HEK293 (cell line): Measurements from ENCODE around the gene ZFP36L1.

ENCODE experiments used
- CTCF ChIA-PET: fragments of 350-600 bp; formaldehyde crosslinking; extraction: SDS; loops from one replicate; lab custom pipeline; 2021; ENCODE audit warnings: antibody characterized with exemption; lab: Yijun Ruan, JAX
- POLR2A ChIA-PET: fragments of 300-600 bp; formaldehyde crosslinking; extraction: SDS; loops from one replicate; lab custom pipeline; 2020; ENCODE audit warnings: antibody characterized with exemption, inconsistent platforms; lab: Yijun Ruan, JAX
- H3K27ac ChIP-seq: fragments of 200-500 bp; sonication (Bioruptor generic); 2 replicates; pipeline ENCODE4 v1.5.1; 2014; ENCODE audit warnings: low read depth, low read length, control low read depth, inconsistent platforms; ENCODE audit errors: extremely low read depth
- H3K36me3 ChIP-seq, 2 experiments: fragments of 200-500 bp in 1 of 2; sonication (Bioruptor generic) in 1 of 2; 1 replicate in 1 of 2; 2 replicates in 1 of 2; pipeline ENCODE4 v1.5.1; 2014 to 2017; ENCODE audit warnings: inconsistent platforms in 2 of 2, low read length in 2 of 2; ENCODE audit not compliant: control insufficient read depth in 2 of 2, insufficient read depth in 1 of 2
- H3K4me1 ChIP-seq: fragments of 200-500 bp; sonication (Bioruptor generic); 2 replicates; pipeline ENCODE4 v1.5.1; 2014; ENCODE audit warnings: mild to moderate bottlenecking, low read length, inconsistent platforms; ENCODE audit not compliant: control insufficient read depth, insufficient read depth
- H3K4me3 ChIP-seq: 2 replicates; pipeline ENCODE4 v1.5.1; 2011; ENCODE audit warnings: low read depth, mild to moderate bottlenecking, control low read depth, low read length, moderate library complexity
- H3K9me3 ChIP-seq: fragments of 200-500 bp; sonication (Bioruptor generic); 2 replicates; pipeline ENCODE4 v1.5.1; 2014; ENCODE audit warnings: low read depth, low read length, inconsistent platforms; ENCODE audit not compliant: control insufficient read depth, insufficient read depth
- EGR2 ChIP-seq: fragments of 450-650 bp; formaldehyde crosslinking; IDR thresholded peaks from 2 replicates; pipeline ENCODE4 v1.5.1; 2016; ENCODE audit warnings: low read depth, missing biosample characterization, missing genetic modification characterization
- GFI1B ChIP-seq: fragments of 450-650 bp; formaldehyde crosslinking; IDR thresholded peaks from 2 replicates; pipeline ENCODE4 v1.5.1; 2016; ENCODE audit warnings: missing biosample characterization, missing genetic modification characterization
- KLF17 ChIP-seq: fragments of 450-650 bp; formaldehyde crosslinking; IDR thresholded peaks from 2 replicates; pipeline ENCODE4 v1.5.1; 2016; ENCODE audit warnings: missing biosample characterization, missing genetic modification characterization
- KLF8 ChIP-seq: fragments of 450-650 bp; formaldehyde crosslinking; IDR thresholded peaks from 2 replicates; pipeline ENCODE4 v1.5.1; 2016; ENCODE audit warnings: missing biosample characterization, missing genetic modification characterization
- MEIS1 ChIP-seq: sonication (generic); formaldehyde crosslinking; IDR thresholded peaks from 2 replicates; pipeline ENCODE4 v1.8.1; 2022; ENCODE audit warnings: missing genetic modification reagents, mild to moderate bottlenecking, borderline replicate concordance
- OVOL3 ChIP-seq: fragments of 450-650 bp; formaldehyde crosslinking; IDR thresholded peaks from 2 replicates; pipeline ENCODE4 v1.5.1; 2016; ENCODE audit warnings: missing biosample characterization, missing genetic modification characterization
- SCRT1 ChIP-seq: fragments of 450-650 bp; formaldehyde crosslinking; IDR thresholded peaks from 2 replicates; pipeline ENCODE4 v1.5.1; 2016; ENCODE audit warnings: missing biosample characterization, missing genetic modification characterization, borderline replicate concordance
- ZBTB20 ChIP-seq: fragments of 450-650 bp; formaldehyde crosslinking; IDR thresholded peaks from 2 replicates; pipeline ENCODE4 v1.5.1; 2016; ENCODE audit warnings: missing biosample characterization, missing genetic modification characterization
- ZBTB21 ChIP-seq: fragments of 450-650 bp; formaldehyde crosslinking; IDR thresholded peaks from 2 replicates; pipeline ENCODE4 v1.5.1; 2017; ENCODE audit warnings: missing biosample characterization, missing genetic modification characterization
- ZNF132 ChIP-seq: fragments of 450-650 bp; formaldehyde crosslinking; IDR thresholded peaks from 2 replicates; pipeline ENCODE4 v1.5.1; 2017; ENCODE audit warnings: missing biosample characterization, missing genetic modification characterization, borderline replicate concordance
- ZNF184 ChIP-seq: fragments of 450-650 bp; IDR thresholded peaks from 2 replicates; pipeline ENCODE4 v1.5.1; 2018; ENCODE audit warnings: missing biosample characterization, mild to moderate bottlenecking, missing genetic modification characterization
- ZNF26 ChIP-seq: fragments of 450-650 bp; formaldehyde crosslinking; IDR thresholded peaks from 2 replicates; pipeline ENCODE4 v1.5.1; 2016; ENCODE audit warnings: missing biosample characterization, missing genetic modification characterization
- ZNF266 ChIP-seq: fragments of 450-650 bp; formaldehyde crosslinking; IDR thresholded peaks from 2 replicates; pipeline ENCODE4 v1.5.1; 2016; ENCODE audit warnings: missing biosample characterization, missing genetic modification characterization, low read depth
- ZNF274 ChIP-seq, 2 experiments: fragments of 200-500 bp in 1 of 2; fragments of 450-650 bp in 1 of 2; sonication (Bioruptor generic) in 1 of 2; formaldehyde crosslinking in 1 of 2; IDR thresholded peaks; 2 replicates each; pipeline versions ENCODE4 v1.5.1 to v1.6.1; 2014 to 2016; ENCODE audit warnings: borderline replicate concordance in 1 of 2, inconsistent platforms in 1 of 2, low read length in 1 of 2, missing biosample characterization in 1 of 2, missing genetic modification characterization in 1 of 2
- ZNF341 ChIP-seq: fragments of 450-650 bp; formaldehyde crosslinking; IDR thresholded peaks from 2 replicates; pipeline ENCODE4; 2016; ENCODE audit warnings: low read depth, missing biosample characterization, missing genetic modification characterization
- ZNF354C ChIP-seq: fragments of 450-650 bp; formaldehyde crosslinking; IDR thresholded peaks from 2 replicates; pipeline ENCODE4 v1.5.1; 2016; ENCODE audit warnings: missing biosample characterization, missing genetic modification characterization, low read depth, borderline replicate concordance
- ZNF449 ChIP-seq: fragments of 450-650 bp; formaldehyde crosslinking; IDR thresholded peaks from 2 replicates; pipeline ENCODE4 v1.5.1; 2017; ENCODE audit warnings: missing biosample characterization, mild to moderate bottlenecking, missing genetic modification characterization, moderate library complexity
- ZNF513 ChIP-seq: fragments of 450-650 bp; IDR thresholded peaks from 2 replicates; pipeline ENCODE4 v1.5.1; 2018; ENCODE audit warnings: missing biosample characterization, missing genetic modification characterization
- ZNF548 ChIP-seq: fragments of 450-650 bp; formaldehyde crosslinking; IDR thresholded peaks from 2 replicates; pipeline ENCODE4 v1.5.1; 2016; ENCODE audit warnings: missing biosample characterization, missing genetic modification characterization
- ZNF561 ChIP-seq: fragments of 450-650 bp; IDR thresholded peaks from 2 replicates; pipeline ENCODE4 v1.5.1; 2018; ENCODE audit warnings: missing biosample characterization, missing genetic modification characterization, borderline replicate concordance
- ZNF624 ChIP-seq: fragments of 450-650 bp; formaldehyde crosslinking; IDR thresholded peaks from 2 replicates; pipeline ENCODE4 v1.5.1; 2017; ENCODE audit warnings: missing biosample characterization, missing genetic modification characterization
- ZNF664 ChIP-seq: fragments of 450-650 bp; formaldehyde crosslinking; IDR thresholded peaks from 2 replicates; pipeline ENCODE4 v1.5.1; 2016; ENCODE audit warnings: missing biosample characterization, missing genetic modification characterization
- ZNF776 ChIP-seq: fragments of 450-650 bp; formaldehyde crosslinking; IDR thresholded peaks from 2 replicates; pipeline ENCODE4 v1.5.0; 2017; ENCODE audit warnings: missing biosample characterization, missing genetic modification characterization, borderline replicate concordance
- ZNF837 ChIP-seq: fragments of 450-650 bp; formaldehyde crosslinking; IDR thresholded peaks from 2 replicates; pipeline ENCODE4 v1.5.1; 2016; ENCODE audit warnings: missing biosample characterization, missing genetic modification characterization
- ZSCAN23 ChIP-seq: fragments of 450-650 bp; formaldehyde crosslinking; IDR thresholded peaks from 2 replicates; pipeline ENCODE4 v1.5.1; 2016; ENCODE audit warnings: missing biosample characterization, missing genetic modification characterization
- ZSCAN4 ChIP-seq: fragments of 450-650 bp; formaldehyde crosslinking; IDR thresholded peaks from 2 replicates; pipeline ENCODE4 v1.5.1; 2017; ENCODE audit warnings: missing biosample characterization, missing genetic modification characterization
- ZXDB ChIP-seq: fragments of 450-650 bp; formaldehyde crosslinking; IDR thresholded peaks from 2 replicates; pipeline ENCODE4 v1.5.1; 2016; ENCODE audit warnings: missing biosample characterization, missing genetic modification characterization

ZFP36L1 gene

GRCh38 chr14:68748691-68749090 is 44.2 kb downstream of the ZFP36L1 start (continued):
- TF ChIP-seq ZNF26 (tag by site-specific recombination): no peak

GRCh38 chr14:68748260-68748659 is 44.6 kb downstream of the ZFP36L1 start:
- Histone ChIP-seq H3K4me1 (no peaks in the 10 kb centered on the region), H3K9me3 (no peaks in the 10 kb centered on the region), H3K36me3 (no peaks in the 10 kb centered on the region), H3K27ac (no peak overlapping the region), H3K4me3 (no peak overlapping the region)
- TF ChIP-seq ZNF354C (tag by site-specific recombination) (no peak), ZSCAN23 (tag by site-specific recombination) (no peak), ZNF341 (tag by site-specific recombination) (no peak), SCRT1 (tag by site-specific recombination) (no peak), ZNF449 (tag by site-specific recombination) (no peak), ZBTB21 (tag by site-specific recombination) (no peak), KLF17 (no peak), ZNF664 (no peak), ZNF266 (tag by site-specific recombination) (no peak)
- ChIA-PET POLR2A (no interaction called here), CTCF (interaction anchor here (0.6 kb wide), 2 partner anchors 12 to 78 kb away, joined by 3 read pairs; no protein-coding TSS in a partner anchor)

GRCh38 chr14:68747393-68747792 is 45.5 kb downstream of the ZFP36L1 start:
- no peak for TF ChIP-seq EGR2
- no peak for TF ChIP-seq ZXDB (tag by site-specific recombination)
- no peak for TF ChIP-seq ZNF274 (IDR thresholded peaks at IDR 0.05; ENCODE audit: low read length)
- no peak for TF ChIP-seq ZNF274 (tag by site-specific recombination; IDR thresholded peaks at IDR 0.05; ENCODE audit: borderline replicate concordance)
- TF ChIP-seq MEIS1 (CRISPR knock-in tag): no peak
- no peak for TF ChIP-seq ZNF561 (tag by site-specific recombination)
- TF ChIP-seq ZNF513 (tag by site-specific recombination): no peak
- TF ChIP-seq ZNF837: no peak
- TF ChIP-seq OVOL3 (tag by site-specific recombination): no peak
- TF ChIP-seq ZNF184: no peak
- no peak for TF ChIP-seq ZNF548
- no peak for TF ChIP-seq ZNF132
- no peak for TF ChIP-seq ZSCAN4 (tag by site-specific recombination)
- no peak for TF ChIP-seq ZNF354C (tag by site-specific recombination)
- no peak for TF ChIP-seq ZBTB20 (tag by site-specific recombination)
- TF ChIP-seq ZNF776: no peak
- TF ChIP-seq KLF8 (tag by site-specific recombination): no peak
- TF ChIP-seq ZNF624: no peak
- no peak for TF ChIP-seq GFI1B (tag by site-specific recombination)
- TF ChIP-seq, all 188 proteins: peak for 0
- ChIA-PET POLR2A (no interaction called here), CTCF (no interaction called here)
- Histone ChIP-seq H3K4me1 (no peaks in the 10 kb centered on the region), H3K27ac (no peak overlapping the region), H3K9me3 (no peaks in the 10 kb centered on the region), H3K36me3 (no peaks in the 10 kb centered on the region), H3K4me3 (no peak overlapping the region)
